HCT116 (cell line): ENCODE data around the gene KIF13A. TPM values are rescaled to one million over a fixed set of nuclear protein-coding genes. Genes with fewer than 3 reads are reported as not detected.

ENCODE experiments used
- ATAC-seq: fragments of 200-7000 bp; cut with Tn5 transposase; 2 replicates; pipeline ENCODE4 v1.9.1; 2020; ENCODE audit warnings: mild to moderate bottlenecking, moderate library complexity
- BruUV-seq: library from RNA; stranded (reverse); fragments of 400-500 nt; replicated peaks from 2 replicates; lab custom pipeline; 2021; lab: Mats Ljungman, UMichigan
- CTCF ChIA-PET: fragments of 300-600 bp; sonication (Branson Sonifier 250); formaldehyde crosslinking; loops from one replicate; lab custom pipeline; 2021; ENCODE audit warnings: antibody characterized with exemption; lab: Charles Lee
- POLR2A ChIA-PET: fragments of 300-600, 350-600 bp; sonication (Branson Sonifier 250); formaldehyde crosslinking; loops from one replicate; lab custom pipeline; 2021; ENCODE audit warnings: antibody characterized with exemption; lab: Charles Lee
- RAD21 ChIA-PET, 2 experiments: fragments of 300-600 bp; sonication (Branson Sonifier 250); formaldehyde crosslinking; loops; one replicate each; lab custom pipeline; 2023; ENCODE audit warnings: low total read pairs in 2 of 2; ENCODE audit not compliant: uncharacterized antibody in 2 of 2, unreplicated experiment in 2 of 2, low non-redundant PET in 1 of 2; lab: Charles Lee
- DNase-seq: peaks from one replicate; pipeline ENCODE4 v3.0.0-alpha.2; 2010; ENCODE audit warnings: low read depth, low spot score
- H2AFZ ChIP-seq: fragments of 200-600 bp; shearing (Covaris generic), sonication (generic); 2 replicates; pipeline ENCODE4 v1.6.1; 2017; ENCODE audit warnings: low read depth, mixed run types, mixed read lengths, antibody characterized with exemption, low read length; ENCODE audit not compliant: poor library complexity, severe bottlenecking
- H3K27ac ChIP-seq: 2 replicates; pipeline ENCODE4 v1.5.1; 2012; ENCODE audit warnings: low read depth, low read length
- H3K27me3 ChIP-seq: fragments of 200-600 bp; sonication (generic); 2 replicates; pipeline ENCODE4 v1.6.1; 2016; ENCODE audit warnings: mixed run types, low read length, mixed read lengths; ENCODE audit not compliant: insufficient read depth
- H3K36me3 ChIP-seq, 2 experiments: fragments of 200-500 bp in 1 of 2; fragments of 200-600 bp in 1 of 2; sonication (Bioruptor generic) in 1 of 2; sonication (generic) in 1 of 2; 2 replicates each; pipeline versions ENCODE4 v1.5.1 to v1.6.1; 2014 to 2016; ENCODE audit warnings: low read length in 2 of 2, inconsistent platforms in 1 of 2, mixed read lengths in 1 of 2, mixed run types in 1 of 2; ENCODE audit not compliant: insufficient read depth in 2 of 2, control insufficient read depth in 1 of 2
- H3K4me1 ChIP-seq, 2 experiments: fragments of 200-600 bp in 1 of 2; sonication (generic) in 1 of 2; 2 replicates each; pipeline versions ENCODE4 v1.5.1 to v1.6.1; 2012 to 2017; ENCODE audit warnings: low read length in 2 of 2, inconsistent platforms in 1 of 2, mild to moderate bottlenecking in 1 of 2, mixed read lengths in 1 of 2, mixed run types in 1 of 2, moderate library complexity in 1 of 2; ENCODE audit not compliant: insufficient read depth in 2 of 2, control insufficient read depth in 1 of 2
- H3K4me2 ChIP-seq: fragments of 200-600 bp; sonication (generic); 2 replicates; pipeline ENCODE4 v1.6.1; 2017; ENCODE audit warnings: mixed run types, low read length, mixed read lengths
- H3K4me3 ChIP-seq, 2 experiments: fragments of 200-600 bp in 1 of 2; sonication (generic) in 1 of 2; replicated peaks in 1 of 2; 2 replicates each; pipeline ENCODE4 v1.5.1; 2011 to 2016; ENCODE audit warnings: low read length in 2 of 2, control low read depth in 1 of 2, low read depth in 1 of 2, mild to moderate bottlenecking in 1 of 2, mixed read lengths in 1 of 2, mixed run types in 1 of 2
- H3K79me2 ChIP-seq: fragments of 200-600 bp; sonication (generic); 2 replicates; pipeline ENCODE4 v1.6.1; 2017; ENCODE audit warnings: mild to moderate bottlenecking, mixed run types, low read length, moderate library complexity, mixed read lengths; ENCODE audit not compliant: insufficient read depth
- H3K9ac ChIP-seq: fragments of 200-600 bp; sonication (generic); 2 replicates; pipeline ENCODE4 v1.6.1; 2016; ENCODE audit warnings: low read length, mixed read lengths
- H3K9me2 ChIP-seq: fragments of 200-600 bp; sonication (generic), shearing (Covaris generic); 2 replicates; pipeline ENCODE4 v1.6.1; 2017; ENCODE audit warnings: mixed run types, mild to moderate bottlenecking, moderate library complexity; ENCODE audit not compliant: insufficient read depth
- H3K9me3 ChIP-seq, 2 experiments: fragments of 200-500 bp in 1 of 2; fragments of 200-600 bp in 1 of 2; sonication (Bioruptor generic) in 1 of 2; sonication (generic) in 1 of 2; 2 replicates each; pipeline ENCODE4 v1.6.1; 2014 to 2017; ENCODE audit warnings: low read length in 2 of 2, mixed read lengths in 2 of 2, inconsistent platforms in 1 of 2, low read depth in 1 of 2, mild to moderate bottlenecking in 1 of 2, mixed run types in 1 of 2, moderate library complexity in 1 of 2; ENCODE audit not compliant: control insufficient read depth in 1 of 2, insufficient read depth in 1 of 2
- H4K20me1 ChIP-seq: fragments of 200-600 bp; sonication (generic), shearing (Covaris generic); 2 replicates; pipeline ENCODE4 v1.6.1; 2017; ENCODE audit warnings: mixed run types, mild to moderate bottlenecking, moderate library complexity; ENCODE audit not compliant: insufficient read depth
- CBX3 ChIP-seq: IDR thresholded peaks from 2 replicates; pipeline ENCODE4 v1.6.1; 2012; ENCODE audit warnings: low read depth
- CTCF ChIP-seq, 3 experiments: fragments of 200-600 bp in 1 of 3; sonication (generic) in 1 of 3; IDR thresholded peaks in 2 of 3; conservative IDR thresholded peaks in 1 of 3; 2 replicates each; pipeline ENCODE4 v1.5.1; 2012 to 2017; ENCODE audit warnings: low read depth in 2 of 3, low read length in 2 of 3, antibody characterized with exemption in 1 of 3, borderline replicate concordance in 1 of 3, control low read depth in 1 of 3, mild to moderate bottlenecking in 1 of 3, mixed read lengths in 1 of 3, mixed run types in 1 of 3, moderate library complexity in 1 of 3; ENCODE audit not compliant: insufficient read depth in 1 of 3
- EGR1 ChIP-seq: IDR thresholded peaks from 2 replicates; pipeline ENCODE4 v1.6.1; 2012; ENCODE audit warnings: low read depth
- ELF1 ChIP-seq: IDR thresholded peaks from 2 replicates; pipeline ENCODE4 v1.6.1; 2012; ENCODE audit warnings: low read depth, borderline replicate concordance
- EZH2 ChIP-seq: fragments of 200-600 bp; sonication (generic); IDR thresholded peaks from 2 replicates; pipeline ENCODE4 v1.6.1; 2017; ENCODE audit warnings: antibody characterized with exemption, mixed run types
- EZH2phosphoT487 ChIP-seq: fragments of 200-600 bp; IDR thresholded peaks from 2 replicates; pipeline ENCODE4 v1.6.1; 2018; ENCODE audit warnings: antibody characterized with exemption, borderline replicate concordance
- FOSL1 ChIP-seq: IDR thresholded peaks from 2 replicates; pipeline ENCODE4 v1.6.1; 2012; ENCODE audit warnings: low read depth
- JUND ChIP-seq: IDR thresholded peaks from 2 replicates; pipeline ENCODE4 v1.6.1; 2012
- POLR2A ChIP-seq: IDR thresholded peaks from 2 replicates; pipeline ENCODE4 v1.7.0; 2011; ENCODE audit warnings: borderline replicate concordance; ENCODE audit not compliant: insufficient read depth, insufficient read length; ENCODE audit errors: extremely low read depth
- RAD21 ChIP-seq: IDR thresholded peaks from 2 replicates; pipeline ENCODE4 v1.6.1; 2012; ENCODE audit warnings: low read depth, mild to moderate bottlenecking
- REST ChIP-seq: IDR thresholded peaks from 2 replicates; pipeline ENCODE4 v1.6.1; 2012; ENCODE audit warnings: low read depth
- SIN3A ChIP-seq: IDR thresholded peaks from 2 replicates; pipeline ENCODE4 v1.6.1; 2012; ENCODE audit warnings: low read depth
- SP1 ChIP-seq: IDR thresholded peaks from 2 replicates; pipeline ENCODE4 v1.6.1; 2012; ENCODE audit warnings: low read depth
- ZNF274 ChIP-seq: fragments of 200-500 bp; sonication (Bioruptor generic); IDR thresholded peaks from 2 replicates; pipeline ENCODE4 v1.6.1; 2014; ENCODE audit warnings: mild to moderate bottlenecking, low read depth, low read length, inconsistent platforms
- intact Hi-C: fragments of 100-400 bp; cut with micrococcal nuclease; formaldehyde crosslinking; loops from 2 replicates; pipeline ENCODE4 v1.10.0; 2022
- total RNA-seq: library from RNA; stranded (reverse); gene quantifications from one replicate; pipeline ENCODE4 v1.2.1, GENCODE V29; 2021; ENCODE audit not compliant: unreplicated experiment
- TF ChIP-seq, protein P1 (sequence below): IDR thresholded peaks from 2 replicates; pipeline ENCODE4 v1.6.1; 2012

Gene KIF13A
- total RNA-seq, 1 experiment from 2014 or later, result 23.1 TPM

DNA sequence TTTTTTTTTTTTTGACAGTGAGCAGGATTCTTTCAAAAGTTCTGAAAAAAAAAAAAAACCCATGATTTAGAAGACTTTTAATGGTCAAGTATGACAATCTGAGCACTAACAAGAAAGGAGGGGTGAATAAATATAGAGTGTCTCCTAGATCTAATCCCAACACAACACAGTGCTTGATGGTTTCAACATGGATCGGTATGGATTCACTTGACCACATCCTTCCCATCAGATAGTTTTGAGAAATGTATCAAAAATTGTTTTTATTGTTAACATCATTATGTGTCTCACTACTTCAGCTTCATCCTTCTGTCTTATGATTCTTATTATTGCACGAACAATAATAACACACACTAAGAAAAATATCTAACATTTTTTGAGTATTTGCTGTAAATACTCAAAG is 21.0 kb downstream of the KIF13A start:
- TF ChIP-seq, protein P1, sequence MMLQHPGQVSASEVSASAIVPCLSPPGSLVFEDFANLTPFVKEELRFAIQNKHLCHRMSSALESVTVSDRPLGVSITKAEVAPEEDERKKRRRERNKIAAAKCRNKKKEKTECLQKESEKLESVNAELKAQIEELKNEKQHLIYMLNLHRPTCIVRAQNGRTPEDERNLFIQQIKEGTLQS, result no peak
- TF ChIP-seq EZH2phosphoT487 (no peak), RAD21 (no peak), JUND (no peak), POLR2A (no peak), FOSL1 (no peak), ELF1 (no peak), SIN3A (no peak), SP1 (no peak), CBX3 (no peak), REST (no peak), EGR1 (no peak), CTCF (IDR thresholded peaks at IDR 0.05 in 2 of 3, conservative IDR thresholded peaks at IDR 0.05 in 1 of 3; ENCODE audit: borderline replicate concordance in 1 of 3, insufficient read depth in 1 of 3, low read depth in 2 of 3, low read length in 2 of 3) (no peak), ZNF274 (no peak), EZH2 (no peak)
- TF ChIP-seq, all 23 proteins: peak for 0
- Histone ChIP-seq H3K4me2 (no peak overlapping the region), H3K4me1 (peaks cover 8 to 19% of the 10 kb centered on the region in 2 experiments), H3K79me2 (peaks cover 8% of the 10 kb centered on the region), H3K9me2 (no peaks in the 10 kb centered on the region), H3K9me3 (no peaks in the 10 kb centered on the region), H3K4me3 (no peak overlapping the region), H3K9ac (no peak overlapping the region), H3K27ac (no peak overlapping the region), H3K36me3 (no peaks in the 10 kb centered on the region), H2AFZ (no peak overlapping the region), H4K20me1 (no peaks in the 10 kb centered on the region), H3K27me3 (no peaks in the 10 kb centered on the region)
- DNase-seq, result no peak
- POLR2A ChIA-PET, result no interaction called here
- BruUV-seq, result no TSS peak
- no peak for ATAC-seq
- RAD21 ChIA-PET, result no interaction called here
- CTCF ChIA-PET, result no interaction called here
- intact Hi-C loops, result no loop called here
